Stimulated activated effector memory CD8-positive, alpha-beta T cell treated with anti-CD3 and anti-CD28 coated beads, Interleukin-12 subunit alpha, Interleukin-12 subunit beta, amount 100 ng/mL, for 72 hours (primary cell): ENCODE measurements around the gene TNXB.
A peak's percentile ranks its signal among the peaks of the same experiment; 100 is the strongest.
"Not testable (repeated sequence)": the region's sequence is repeated elsewhere in the genome, so short reads cannot be mapped to it uniquely, and the experiment has no call there.

Source experiments
- ATAC-seq: fragments of 150-1000 bp; cut with Tn5 transposase; 2 replicates; pipeline ENCODE4 v1.10.0; 2021
- DNase-seq, 2 donors: peaks; one replicate each; pipeline ENCODE4 v3.0.0; 2021 to 2022; ENCODE audit warnings: low spot score in 2 of 2
- H3K27ac Mint-ChIP-seq: one replicate; pipeline ENCODE4 v1.8.0; 2022; ENCODE audit warnings: mild to moderate bottlenecking, mixed read lengths
- H3K36me3 Mint-ChIP-seq: one replicate; pipeline ENCODE4 v1.8.0; 2022; ENCODE audit warnings: mild to moderate bottlenecking, mixed read lengths
- H3K4me1 Mint-ChIP-seq: one replicate; pipeline ENCODE4 v1.8.0; 2022; ENCODE audit warnings: mixed read lengths
- H3K4me3 Mint-ChIP-seq: one replicate; pipeline ENCODE4 v1.8.0; 2022; ENCODE audit warnings: mild to moderate bottlenecking, mixed read lengths
- H3K9me3 Mint-ChIP-seq: one replicate; pipeline ENCODE4 v1.8.0; 2022; ENCODE audit warnings: mixed read lengths

The TNXB gene

GRCh38 chr6:32070814-32071543 is 38.2 kb downstream of the TNXB start:
- no peak overlapping the region for H3K4me3 Mint-ChIP-seq
- no peaks in the 10 kb centered on the region for H3K36me3 Mint-ChIP-seq
- H3K27ac Mint-ChIP-seq, result no peak overlapping the region
- no peaks in the 10 kb centered on the region for H3K4me1 Mint-ChIP-seq
- no peak for ATAC-seq
- no peaks in the 10 kb centered on the region for H3K9me3 Mint-ChIP-seq
- no peak for DNase-seq

DNA sequence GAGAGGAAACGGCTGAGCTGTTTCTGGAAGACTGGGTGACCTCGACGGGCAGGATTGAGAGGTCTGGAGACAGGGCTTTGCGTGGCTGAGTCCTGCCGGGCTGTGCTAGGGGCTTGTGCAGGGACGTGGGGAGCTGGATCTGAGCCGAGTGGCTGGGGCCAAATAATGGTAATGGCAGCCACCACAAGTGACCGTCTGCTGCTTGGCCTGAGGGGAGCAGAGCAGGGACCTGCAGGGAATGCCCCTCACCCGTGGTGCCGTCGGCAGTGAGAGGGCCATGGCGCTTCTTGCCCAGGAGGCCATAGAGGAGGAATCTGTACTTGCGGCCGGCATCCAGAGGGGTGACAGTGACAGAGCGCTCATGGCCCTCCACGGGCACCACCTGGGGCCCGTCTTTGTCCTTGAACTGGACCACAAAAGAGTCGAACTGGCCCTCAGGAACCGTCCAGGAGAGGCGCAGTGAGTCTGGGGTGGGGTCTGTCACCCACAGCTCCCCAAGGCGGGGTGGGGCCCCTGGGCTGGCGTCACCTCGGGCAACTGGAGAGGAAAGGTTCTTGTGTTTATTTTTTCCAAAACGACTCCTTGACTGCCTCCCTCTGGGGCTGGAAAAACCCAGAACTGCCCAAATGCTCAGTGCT is 39.1 kb downstream of the TNXB start:
- H3K27ac Mint-ChIP-seq, result no peak overlapping the region
- H3K9me3 Mint-ChIP-seq, result no peaks in the 10 kb centered on the region
- DNase-seq, result no peak
- ATAC-seq, result no peak
- H3K4me3 Mint-ChIP-seq, result no peak overlapping the region
- H3K36me3 Mint-ChIP-seq, result no peaks in the 10 kb centered on the region
- H3K4me1 Mint-ChIP-seq, result no peaks in the 10 kb centered on the region

- no peak for DNase-seq
- H3K36me3 Mint-ChIP-seq, result no peaks in the 10 kb centered on the region
Measured at GRCh38 chr6:32069460-32069859, 39.7 kb downstream of the TNXB start.

GRCh38 chr6:32068867-32069266 is 40.3 kb downstream of the TNXB start:
- H3K4me3 Mint-ChIP-seq, result no peak overlapping the region
- ATAC-seq, result no peak
- no peaks in the 10 kb centered on the region for H3K4me1 Mint-ChIP-seq
- H3K36me3 Mint-ChIP-seq, result no peaks in the 10 kb centered on the region
- H3K9me3 Mint-ChIP-seq, result no peaks in the 10 kb centered on the region
- DNase-seq, result no peak
- H3K27ac Mint-ChIP-seq, result no peak overlapping the region

More at GRCh38 chr6:32069460-32069859, 39.7 kb downstream of the TNXB start:
- Mint-ChIP-seq H3K4me3 (no peak overlapping the region), H3K27ac (no peak overlapping the region), H3K4me1 (no peaks in the 10 kb centered on the region), H3K9me3 (no peaks in the 10 kb centered on the region)
- ATAC-seq, result no peak

DNA sequence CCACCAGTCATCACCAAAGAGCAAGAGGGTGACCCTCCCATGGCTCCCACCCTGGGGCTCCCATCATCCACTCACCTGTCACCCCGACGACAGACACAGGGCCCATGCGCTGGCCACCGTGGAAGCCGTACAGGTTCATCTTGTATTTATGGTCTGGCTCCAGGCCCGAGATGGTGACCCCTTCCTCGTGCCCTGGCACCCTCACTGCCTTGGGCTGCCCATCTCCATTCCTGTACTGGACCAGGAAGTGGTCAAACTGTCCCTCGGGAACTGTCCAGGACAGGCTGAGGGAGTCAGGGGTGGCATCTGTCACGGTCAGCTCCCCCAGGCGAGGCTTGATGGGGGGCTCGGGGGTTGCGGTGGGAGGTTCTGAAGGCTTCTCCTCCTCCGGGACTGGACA is 40.8 kb downstream of the TNXB start:
- not testable (repeated sequence) for ATAC-seq, H3K4me3 Mint-ChIP-seq, DNase-seq, H3K4me1 Mint-ChIP-seq, H3K36me3 Mint-ChIP-seq, H3K27ac Mint-ChIP-seq, H3K9me3 Mint-ChIP-seq

- not testable (repeated sequence) for H3K4me3 Mint-ChIP-seq, DNase-seq, ATAC-seq, H3K36me3 Mint-ChIP-seq, H3K27ac Mint-ChIP-seq, H3K4me1 Mint-ChIP-seq, H3K9me3 Mint-ChIP-seq
Measured at GRCh38 chr6:32067521-32067920, 41.6 kb downstream of the TNXB start.

- no peak for ATAC-seq
- DNase-seq, result no peak
- no peak overlapping the region for H3K4me3 Mint-ChIP-seq
- H3K9me3 Mint-ChIP-seq, result no peaks in the 10 kb centered on the region
- no peak overlapping the region for H3K27ac Mint-ChIP-seq
- H3K4me1 Mint-ChIP-seq, result no peaks in the 10 kb centered on the region
- no peaks in the 10 kb centered on the region for H3K36me3 Mint-ChIP-seq
Measured at GRCh38 chr6:32064706-32065105, 44.4 kb downstream of the TNXB start.

GRCh38 chr6:32060966-32061655 is 48.0 kb downstream of the TNXB start:
- H3K27ac Mint-ChIP-seq, result no peak overlapping the region
- H3K9me3 Mint-ChIP-seq, result no peaks in the 10 kb centered on the region

GRCh38 chr6:32058511-32058963 is 50.6 kb downstream of the TNXB start:
- H3K36me3 Mint-ChIP-seq, result no peaks in the 10 kb centered on the region
- H3K9me3 Mint-ChIP-seq, result no peaks in the 10 kb centered on the region
- no peak overlapping the region for H3K4me3 Mint-ChIP-seq
- DNase-seq (no peak), ATAC-seq (no peak)
- no peak overlapping the region for H3K27ac Mint-ChIP-seq
- H3K4me1 Mint-ChIP-seq, result no peaks in the 10 kb centered on the region

More at GRCh38 chr6:32060966-32061655, 48.0 kb downstream of the TNXB start:
- ATAC-seq, result no peak
- Mint-ChIP-seq H3K36me3 (no peaks in the 10 kb centered on the region), H3K4me3 (no peak overlapping the region), H3K4me1 (no peaks in the 10 kb centered on the region)
- DNase-seq, result no peak

DNA sequence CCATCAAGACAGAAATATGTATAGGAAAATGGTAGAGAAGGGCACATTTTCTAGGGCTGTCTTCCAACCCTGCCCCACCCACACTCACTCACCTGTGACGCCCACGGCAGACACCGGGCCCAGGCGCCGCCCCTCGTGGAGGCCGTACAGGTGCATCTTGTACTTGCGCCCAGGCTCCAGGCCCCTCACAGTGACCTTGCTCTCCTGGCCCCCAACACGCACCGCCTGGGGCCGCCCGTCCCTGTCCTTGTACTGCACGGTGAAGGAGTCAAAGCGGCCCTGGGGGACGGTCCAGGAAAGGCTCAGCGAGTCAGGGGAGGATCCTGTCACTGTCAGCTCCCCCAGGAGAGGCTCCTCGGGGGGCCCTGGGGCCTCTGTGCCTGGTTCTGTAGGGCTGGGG is 51.2 kb downstream of the TNXB start:
- no peaks in the 10 kb centered on the region for H3K36me3 Mint-ChIP-seq
- ATAC-seq (no peak), DNase-seq (no peak)
- no peaks in the 10 kb centered on the region for H3K4me1 Mint-ChIP-seq
- no peaks in the 10 kb centered on the region for H3K9me3 Mint-ChIP-seq
- no peak overlapping the region for H3K27ac Mint-ChIP-seq
- H3K4me3 Mint-ChIP-seq, result no peak overlapping the region

DNA sequence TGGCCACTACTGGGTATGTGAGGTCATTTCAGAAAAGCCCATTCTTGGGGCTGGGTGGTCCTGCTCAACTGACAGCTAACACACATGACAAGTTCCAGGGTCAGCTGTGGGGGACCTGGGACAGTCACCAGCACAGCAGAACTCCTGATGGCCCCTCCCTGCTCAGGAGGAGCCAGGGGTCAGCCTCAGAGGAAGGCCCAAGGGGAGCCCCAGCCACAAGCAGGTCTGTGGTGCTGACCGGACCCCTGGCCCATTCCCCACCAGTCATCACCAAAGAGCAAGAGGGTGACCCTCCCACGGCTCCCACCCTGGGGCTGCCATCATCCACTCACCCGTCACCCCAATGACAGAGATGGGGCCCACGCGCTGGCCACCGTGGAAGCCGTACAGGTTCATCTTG is 52.9 kb downstream of the TNXB start:
- no peak overlapping the region for H3K27ac Mint-ChIP-seq
- DNase-seq, result no peak
- H3K4me3 Mint-ChIP-seq, result no peak overlapping the region
- H3K36me3 Mint-ChIP-seq, result no peaks in the 10 kb centered on the region
- no peaks in the 10 kb centered on the region for H3K4me1 Mint-ChIP-seq
- ATAC-seq, result no peak
- no peaks in the 10 kb centered on the region for H3K9me3 Mint-ChIP-seq

DNA sequence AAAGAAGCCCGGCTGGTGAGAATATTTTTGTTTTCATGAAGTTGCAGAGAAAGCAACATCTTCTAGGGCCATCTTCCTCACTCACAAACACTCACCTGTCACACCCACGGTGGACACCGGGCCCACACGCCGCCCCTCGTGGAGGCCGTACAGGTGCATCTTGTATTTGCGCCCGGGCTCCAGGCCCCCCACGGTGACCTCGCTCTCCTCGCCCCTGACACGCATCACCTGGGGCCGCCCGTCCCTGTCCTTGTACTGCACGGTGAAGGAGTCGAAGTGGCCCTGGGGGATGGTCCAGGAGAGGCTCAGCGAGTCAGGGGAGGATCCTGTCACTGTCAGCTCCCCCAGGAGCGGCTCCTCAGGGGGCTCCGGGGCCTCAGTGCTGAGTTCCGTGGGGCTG is 53.4 kb downstream of the TNXB start:
- DNase-seq, H3K27ac Mint-ChIP-seq, H3K4me3 Mint-ChIP-seq, H3K9me3 Mint-ChIP-seq, H3K4me1 Mint-ChIP-seq, H3K36me3 Mint-ChIP-seq, ATAC-seq: not testable (repeated sequence)

GRCh38 chr6:32053314-32053713 is 55.8 kb downstream of the TNXB start:
- ATAC-seq, H3K4me3 Mint-ChIP-seq, H3K36me3 Mint-ChIP-seq, DNase-seq, H3K9me3 Mint-ChIP-seq, H3K4me1 Mint-ChIP-seq, H3K27ac Mint-ChIP-seq: not testable (repeated sequence)

DNA sequence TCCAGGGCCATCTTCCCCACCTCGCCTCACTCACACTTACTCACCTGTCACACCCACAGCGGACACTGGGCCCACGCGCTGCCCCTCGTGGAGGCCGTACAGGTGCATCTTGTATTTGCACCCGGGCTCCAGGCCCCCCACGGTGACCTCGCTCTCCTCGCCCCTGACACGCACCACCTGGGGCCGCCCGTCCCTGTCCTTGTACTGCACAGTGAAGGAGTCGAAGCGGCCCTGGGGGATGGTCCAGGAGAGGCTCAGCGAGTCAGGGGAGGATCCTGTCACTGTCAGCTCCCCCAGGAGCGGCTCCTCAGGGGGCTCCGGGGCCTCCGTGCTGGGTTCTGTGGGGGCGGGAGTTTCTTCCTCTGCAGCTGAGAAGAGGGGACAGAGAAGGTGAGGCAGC is 56.5 kb downstream of the TNXB start:
- not testable (repeated sequence) for ATAC-seq, DNase-seq, H3K27ac Mint-ChIP-seq, H3K4me3 Mint-ChIP-seq, H3K36me3 Mint-ChIP-seq, H3K4me1 Mint-ChIP-seq, H3K9me3 Mint-ChIP-seq

DNA sequence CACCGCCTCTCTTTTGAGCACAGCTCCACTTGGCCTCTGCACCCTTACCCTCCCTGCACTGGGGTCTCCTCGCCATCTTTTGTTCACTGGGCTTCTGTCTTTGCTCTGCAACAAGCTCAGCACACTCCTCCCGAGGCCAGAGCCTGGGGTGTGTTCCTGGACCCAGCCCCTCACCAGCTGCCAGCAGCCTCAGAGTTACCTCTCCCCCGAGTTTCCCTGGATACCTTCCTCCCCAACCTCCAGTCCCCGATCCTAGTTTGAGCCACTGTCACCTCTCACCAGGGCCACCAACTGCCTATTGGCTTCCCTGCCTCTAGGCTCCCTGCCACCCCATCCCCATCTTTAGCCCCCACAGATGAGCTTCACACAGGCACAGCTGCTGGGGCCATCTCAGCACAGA is 58.6 kb downstream of the TNXB start:
- ATAC-seq (no peak), DNase-seq (no peak)
- Mint-ChIP-seq H3K4me3 (no peak overlapping the region), H3K9me3 (no peaks in the 10 kb centered on the region), H3K36me3 (no peaks in the 10 kb centered on the region), H3K27ac (no peak overlapping the region), H3K4me1 (peaks cover 8% of the 10 kb centered on the region)

DNA sequence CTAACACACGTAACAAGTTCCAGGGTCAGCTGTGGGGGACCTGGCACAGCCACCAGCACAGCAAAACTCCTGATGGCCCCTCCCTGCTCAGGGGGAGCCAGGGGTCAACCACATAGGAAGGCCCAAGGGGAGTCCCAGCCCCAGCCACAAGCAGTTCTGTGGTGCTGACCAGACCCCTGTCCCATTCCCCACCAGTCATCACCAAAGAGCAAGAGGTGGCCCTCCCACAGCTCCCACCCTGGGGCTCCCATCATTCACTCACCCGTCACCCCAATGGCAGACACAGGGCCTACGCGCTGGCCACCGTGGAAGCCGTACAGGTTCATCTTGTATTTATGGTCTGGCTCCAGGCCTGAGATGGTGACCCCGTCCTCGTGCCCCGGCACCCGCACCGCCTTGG is 59.4 kb downstream of the TNXB start:
- H3K36me3 Mint-ChIP-seq, H3K9me3 Mint-ChIP-seq, H3K4me1 Mint-ChIP-seq, H3K4me3 Mint-ChIP-seq, ATAC-seq, DNase-seq: not testable (repeated sequence)
- H3K27ac Mint-ChIP-seq, result peak overlapping the region; percentile 26
